Measurements from ENCODE around the gene SLC44A4. TPM values are rescaled to one million over a fixed set of nuclear protein-coding genes. Genes with fewer than 3 reads are reported as not detected.
"Not testable (repeated sequence)": the region's sequence is repeated elsewhere in the genome, so short reads cannot be mapped to it uniquely, and the experiment has no call there.

The SLC44A4 gene
- total and polyA plus RNA-seq, 4 donors = 0.13 to 2.4 (median 0.17) TPM; not detected in 1

- TF ChIP-seq, protein P1, sequence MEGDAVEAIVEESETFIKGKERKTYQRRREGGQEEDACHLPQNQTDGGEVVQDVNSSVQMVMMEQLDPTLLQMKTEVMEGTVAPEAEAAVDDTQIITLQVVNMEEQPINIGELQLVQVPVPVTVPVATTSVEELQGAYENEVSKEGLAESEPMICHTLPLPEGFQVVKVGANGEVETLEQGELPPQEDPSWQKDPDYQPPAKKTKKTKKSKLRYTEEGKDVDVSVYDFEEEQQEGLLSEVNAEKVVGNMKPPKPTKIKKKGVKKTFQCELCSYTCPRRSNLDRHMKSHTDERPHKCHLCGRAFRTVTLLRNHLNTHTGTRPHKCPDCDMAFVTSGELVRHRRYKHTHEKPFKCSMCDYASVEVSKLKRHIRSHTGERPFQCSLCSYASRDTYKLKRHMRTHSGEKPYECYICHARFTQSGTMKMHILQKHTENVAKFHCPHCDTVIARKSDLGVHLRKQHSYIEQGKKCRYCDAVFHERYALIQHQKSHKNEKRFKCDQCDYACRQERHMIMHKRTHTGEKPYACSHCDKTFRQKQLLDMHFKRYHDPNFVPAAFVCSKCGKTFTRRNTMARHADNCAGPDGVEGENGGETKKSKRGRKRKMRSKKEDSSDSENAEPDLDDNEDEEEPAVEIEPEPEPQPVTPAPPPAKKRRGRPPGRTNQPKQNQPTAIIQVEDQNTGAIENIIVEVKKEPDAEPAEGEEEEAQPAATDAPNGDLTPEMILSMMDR (IDR thresholded peaks at IDR 0.05; ENCODE audit: low read depth, low read length, missing input control) = no peak
- TF ChIP-seq NR2F2 (IDR thresholded peaks at IDR 0.05) (no peak), YY1 (IDR thresholded peaks at IDR 0.05) (no peak), HNF4G (IDR thresholded peaks at IDR 0.05) (no peak), JUND (IDR thresholded peaks at IDR 0.05) (no peak)
Observed at GRCh38 chr6:31911826-31912585, 33.2 kb upstream of the SLC44A4 start (continued).

- not testable (repeated sequence) for H3K4me1 ChIP-seq (ENCODE audit: control insufficient read depth in 4 of 4, insufficient read depth in 4 of 4, low read length in 3 of 4); H3K27ac ChIP-seq (ENCODE audit: low read depth in 1 of 2, low read length in 2 of 2); H3K4me3 ChIP-seq (ENCODE audit: low read depth in 1 of 3, low read length in 3 of 3); H3K27me3 ChIP-seq (ENCODE audit: control insufficient read depth in 4 of 4, insufficient read depth in 4 of 4, low read length in 3 of 4); H3K36me3 ChIP-seq (ENCODE audit: control insufficient read depth in 4 of 4, insufficient read depth in 3 of 4, low read depth in 1 of 4, low read length in 3 of 4); DNase-seq (ENCODE audit: low spot score); H3K9me3 ChIP-seq (ENCODE audit: control insufficient read depth in 4 of 4, low read length in 3 of 4); H3K9ac ChIP-seq (ENCODE audit: low read depth in 1 of 2, low read length in 2 of 2)
- 92% methylated on average over 7 of the region's 7 CpGs for WGBS
Observed at GRCh38 chr6:31909298-31909697, 30.5 kb upstream of the SLC44A4 start.

DNA sequence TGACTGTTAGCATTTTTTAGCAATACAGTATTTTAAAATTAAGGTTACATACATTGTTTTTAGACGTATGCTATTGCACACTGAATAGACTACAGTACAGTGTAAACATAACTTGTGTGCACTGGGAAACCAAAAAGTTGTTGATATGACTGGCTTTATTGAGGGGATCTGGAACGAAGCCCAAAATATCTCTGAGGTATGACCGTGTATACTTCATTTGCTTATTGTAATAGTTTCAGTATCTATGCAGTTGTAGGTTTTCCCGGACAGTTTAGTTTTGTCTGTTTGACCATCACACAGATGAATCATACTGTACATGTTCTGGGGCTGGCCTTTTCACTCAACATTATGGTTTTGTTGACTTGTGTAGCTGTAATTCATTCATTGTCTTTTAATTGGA, 30.0 kb upstream of the SLC44A4 start:
- no peaks in the 10 kb centered on the region for H3K27me3 ChIP-seq (ENCODE audit: control insufficient read depth in 4 of 4, insufficient read depth in 4 of 4, low read length in 3 of 4)
- TF ChIP-seq JUND (IDR thresholded peaks at IDR 0.05) = no peak
- no peak for TF ChIP-seq FOXA2 (IDR thresholded peaks at IDR 0.05)
- TF ChIP-seq HNF4G (IDR thresholded peaks at IDR 0.05) = no peak
- TF ChIP-seq, protein P1 (IDR thresholded peaks at IDR 0.05; ENCODE audit: low read depth, low read length, missing input control) = no peak
- no peak for TF ChIP-seq RXRA (IDR thresholded peaks at IDR 0.05)
- TF ChIP-seq ATF3 (IDR thresholded peaks at IDR 0.05) = no peak
- no peak for TF ChIP-seq TAF1 (conservative IDR thresholded peaks at IDR 0.05)
- TF ChIP-seq, protein P2, sequence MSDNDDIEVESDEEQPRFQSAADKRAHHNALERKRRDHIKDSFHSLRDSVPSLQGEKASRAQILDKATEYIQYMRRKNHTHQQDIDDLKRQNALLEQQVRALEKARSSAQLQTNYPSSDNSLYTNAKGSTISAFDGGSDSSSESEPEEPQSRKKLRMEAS (IDR thresholded peaks at IDR 0.05) = no peak
- TF ChIP-seq ZBTB33 (IDR thresholded peaks at IDR 0.05) = no peak
- TF ChIP-seq FOXA1 (IDR thresholded peaks at IDR 0.05) = no peak
- WGBS = 75% methylated on average over 4 of the region's 4 CpGs
- H3K4me1 ChIP-seq (ENCODE audit: control insufficient read depth in 4 of 4, insufficient read depth in 4 of 4, low read length in 3 of 4) = peaks cover 2 to 5% (median 4%) of the 10 kb centered on the region in 4 donors
- H3K27ac ChIP-seq (ENCODE audit: low read depth in 1 of 2, low read length in 2 of 2) = no peak overlapping the region
- no peaks in the 10 kb centered on the region for H3K9me3 ChIP-seq (ENCODE audit: control insufficient read depth in 4 of 4, low read length in 3 of 4)
- no peak overlapping the region for H3K9ac ChIP-seq (ENCODE audit: low read depth in 1 of 2, low read length in 2 of 2)
- no peak overlapping the region for H3K4me3 ChIP-seq (ENCODE audit: low read depth in 1 of 3, low read length in 3 of 3)
- H3K36me3 ChIP-seq (ENCODE audit: control insufficient read depth in 4 of 4, insufficient read depth in 3 of 4, low read depth in 1 of 4, low read length in 3 of 4) = no peaks in the 10 kb centered on the region
- DNase-seq (ENCODE audit: low spot score) = no peak

DNA sequence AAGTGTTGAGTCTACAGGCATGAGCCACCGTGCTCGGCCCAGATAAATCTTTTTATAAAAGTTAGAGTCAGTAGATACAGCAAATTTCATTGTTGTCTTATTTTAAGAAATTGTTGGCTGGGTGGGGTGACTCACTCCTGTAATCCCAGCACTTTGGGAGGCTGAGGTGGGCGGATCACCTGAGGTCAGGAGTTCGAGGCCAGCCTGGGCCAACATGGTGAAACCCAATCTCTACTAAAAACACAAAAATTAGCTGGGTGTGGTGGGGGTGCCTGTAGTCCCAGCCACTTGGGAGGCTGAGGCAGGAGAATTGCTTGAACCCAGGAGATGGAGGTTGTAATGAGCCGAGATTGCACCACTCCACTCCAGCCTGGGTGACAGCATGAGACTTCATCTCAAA, 29.5 kb upstream of the SLC44A4 start:
- H3K27me3 ChIP-seq (ENCODE audit: control insufficient read depth in 4 of 4, insufficient read depth in 4 of 4, low read length in 3 of 4); H3K4me1 ChIP-seq (ENCODE audit: control insufficient read depth in 4 of 4, insufficient read depth in 4 of 4, low read length in 3 of 4); DNase-seq (ENCODE audit: low spot score); H3K9me3 ChIP-seq (ENCODE audit: control insufficient read depth in 4 of 4, low read length in 3 of 4); H3K36me3 ChIP-seq (ENCODE audit: control insufficient read depth in 4 of 4, insufficient read depth in 3 of 4, low read depth in 1 of 4, low read length in 3 of 4); H3K27ac ChIP-seq (ENCODE audit: low read depth in 1 of 2, low read length in 2 of 2); H3K4me3 ChIP-seq (ENCODE audit: low read depth in 1 of 3, low read length in 3 of 3); H3K9ac ChIP-seq (ENCODE audit: low read depth in 1 of 2, low read length in 2 of 2): not testable (repeated sequence)
- 94% methylated on average over 5 of the region's 5 CpGs for WGBS
